Liver (tissue), 9 donors: ENCODE results near the gene FOXC2. TPM values are rescaled to one million over a fixed set of nuclear protein-coding genes. Genes with fewer than 3 reads are reported as not detected.

Experiments
- DNase-seq: peaks from one replicate; pipeline ENCODE4 v3.0.0-alpha.2; 2017; ENCODE audit warnings: low spot score
- H3K27ac ChIP-seq, 2 donors: one replicate each; pipeline ENCODE4 v1.7.0; 2013; ENCODE audit warnings: inconsistent platforms in 2 of 2, low read length in 2 of 2, control low read depth in 1 of 2, low read depth in 1 of 2, mild to moderate bottlenecking in 1 of 2
- H3K27me3 ChIP-seq, 4 donors: one replicate each; pipeline versions ENCODE4 v1.6.1 to v1.7.0; 2013; ENCODE audit warnings: low read length in 3 of 4, inconsistent platforms in 1 of 4, mild to moderate bottlenecking in 1 of 4, moderate library complexity in 1 of 4; ENCODE audit not compliant: control insufficient read depth in 4 of 4, insufficient read depth in 4 of 4
- H3K36me3 ChIP-seq, 4 donors: one replicate each; pipeline versions ENCODE4 v1.6.1 to v1.7.0; 2013; ENCODE audit warnings: low read length in 3 of 4, mild to moderate bottlenecking in 3 of 4, low read depth in 1 of 4, moderate library complexity in 1 of 4; ENCODE audit not compliant: control insufficient read depth in 4 of 4, insufficient read depth in 3 of 4
- H3K4me1 ChIP-seq, 4 donors: one replicate each; pipeline versions ENCODE4 v1.6.1 to v1.7.0; 2013; ENCODE audit warnings: low read length in 3 of 4, mild to moderate bottlenecking in 3 of 4, moderate library complexity in 1 of 4; ENCODE audit not compliant: control insufficient read depth in 4 of 4, insufficient read depth in 4 of 4
- H3K4me3 ChIP-seq, 3 donors: one replicate each; pipeline versions ENCODE4 v1.6.1 to v1.7.0; 2013; ENCODE audit warnings: low read length in 3 of 3, control low read depth in 1 of 3, low read depth in 1 of 3, mild to moderate bottlenecking in 1 of 3
- H3K9ac ChIP-seq, 2 donors: one replicate each; pipeline ENCODE4 v1.7.0; 2013; ENCODE audit warnings: low read length in 2 of 2, mild to moderate bottlenecking in 2 of 2, moderate library complexity in 2 of 2, control low read depth in 1 of 2, low read depth in 1 of 2
- H3K9me3 ChIP-seq, 4 donors: one replicate each; pipeline versions ENCODE4 v1.6.1 to v1.7.0; 2013; ENCODE audit warnings: low read length in 3 of 4; ENCODE audit not compliant: control insufficient read depth in 4 of 4
- EGR1 ChIP-seq, 2 donors: IDR thresholded peaks; 2 replicates each; pipeline ENCODE4 v1.6.1; 2016 to 2018; ENCODE audit warnings: antibody characterized with exemption in 2 of 2, low read depth in 2 of 2
- FOXA1 ChIP-seq: IDR thresholded peaks from 2 replicates; pipeline ENCODE4 v1.6.1; 2016; ENCODE audit warnings: antibody characterized with exemption
- HNF4A ChIP-seq, 2 donors: conservative IDR thresholded peaks; 2 replicates each; pipeline ENCODE4 v1.6.1; 2016; ENCODE audit warnings: antibody characterized with exemption in 2 of 2, mild to moderate bottlenecking in 2 of 2
- HNF4G ChIP-seq: IDR thresholded peaks from 2 replicates; pipeline ENCODE4 v1.6.1; 2016; ENCODE audit warnings: antibody characterized with exemption
- JUND ChIP-seq, 2 donors: IDR thresholded peaks; 2 replicates each; pipeline ENCODE4 v1.6.1; 2016; ENCODE audit warnings: antibody characterized with exemption in 2 of 2
- SP1 ChIP-seq: IDR thresholded peaks from 2 replicates; pipeline ENCODE4 v1.6.1; 2018; ENCODE audit warnings: antibody characterized with exemption, mild to moderate bottlenecking
- TAF1 ChIP-seq: conservative IDR thresholded peaks from 2 replicates; pipeline ENCODE4 v1.6.1; 2016; ENCODE audit warnings: antibody characterized with exemption, mild to moderate bottlenecking
- YY1 ChIP-seq: IDR thresholded peaks from 2 replicates; pipeline ENCODE4 v1.6.1; 2016; ENCODE audit warnings: antibody characterized with exemption, mild to moderate bottlenecking
- WGBS: extraction: QIAGEN DNeasy Blood & Tissue Kit; methylation state at CpG from one replicate; pipeline ENCODE4 v1.1.7; 2013; 5-methylcytosine and 5-hydroxymethylcytosine counted together
- polyA plus RNA-seq, 2 donors: library from polyadenylated mRNA; stranded (reverse) in 1 of 2; unstranded in 1 of 2; fragments of 200-250 nt in 1 of 2; fragments of >200 nt in 1 of 2; fragmentation: Nextera tagmentation in 1 of 2; extraction: Ambion mirVana in 1 of 2; gene quantifications; one replicate each; pipeline versions ENCODE4 v1.2.1 to v1.2.3, GENCODE V29; 2013 to 2015
- total RNA-seq, 2 donors: library from RNA; depleted of rRNA; stranded (reverse); fragments of >200 nt; gene quantifications; one replicate each; pipeline ENCODE4 v1.2.3, GENCODE V29; 2014
- TF ChIP-seq, protein P1 (sequence below): IDR thresholded peaks from 2 replicates; pipeline ENCODE4 v1.6.1; 2016; ENCODE audit warnings: antibody characterized with exemption
- TF ChIP-seq, protein P2 (sequence below): IDR thresholded peaks from 2 replicates; pipeline ENCODE4 v1.6.1; 2016; ENCODE audit warnings: antibody characterized with exemption
- TF ChIP-seq, protein P3 (sequence below): fragments of 150-350 bp; IDR thresholded peaks from 2 replicates; pipeline ENCODE4 v1.5.1; 2017; ENCODE audit warnings: improper control_type of control experiment, low read depth, low read length; ENCODE audit not compliant: missing input control
- TF ChIP-seq, protein P4 (sequence below): IDR thresholded peaks from 2 replicates; pipeline ENCODE4 v1.6.1; 2016; ENCODE audit warnings: antibody characterized with exemption
- donor health status: healthy.
- donor health status: healthy.
- donor health status: healthy.
- donor health status: healthy.
- donor health status: healthy.

The FOXC2 gene
- total and polyA plus RNA-seq, 4 donors, result 0.03 to 0.09 (median 0.08) TPM; not detected in 1

DNA sequence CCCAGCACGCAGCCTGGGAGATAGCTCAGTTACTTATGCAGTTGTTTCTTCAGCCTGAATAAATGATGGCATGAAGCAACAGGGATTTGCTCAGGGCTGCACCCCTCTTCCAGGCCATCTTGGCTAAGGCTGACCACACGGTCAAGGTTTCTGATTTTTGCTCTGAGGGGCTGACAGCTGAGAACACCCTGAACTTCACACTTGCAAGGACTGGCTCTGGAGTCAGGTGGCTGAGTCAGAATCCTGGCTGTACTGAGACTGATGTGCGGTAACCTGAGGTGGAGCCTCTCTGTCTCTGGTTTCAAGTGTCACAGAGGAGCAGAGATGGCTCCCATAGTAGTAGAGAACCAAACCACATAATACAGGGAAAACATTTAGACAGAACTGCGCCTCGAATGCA is 16.3 kb upstream of the FOXC2 start:
- no peak for TF ChIP-seq HNF4G
- no peak for TF ChIP-seq JUND (IDR thresholded peaks at IDR 0.05)
- no peak for TF ChIP-seq FOXA1
- no peak for TF ChIP-seq TAF1
- TF ChIP-seq EGR1 (IDR thresholded peaks at IDR 0.05; ENCODE audit: low read depth in 2 of 2), result no peak
- TF ChIP-seq, protein P1, sequence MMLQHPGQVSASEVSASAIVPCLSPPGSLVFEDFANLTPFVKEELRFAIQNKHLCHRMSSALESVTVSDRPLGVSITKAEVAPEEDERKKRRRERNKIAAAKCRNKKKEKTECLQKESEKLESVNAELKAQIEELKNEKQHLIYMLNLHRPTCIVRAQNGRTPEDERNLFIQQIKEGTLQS, result no peak
- TF ChIP-seq, protein P2, sequence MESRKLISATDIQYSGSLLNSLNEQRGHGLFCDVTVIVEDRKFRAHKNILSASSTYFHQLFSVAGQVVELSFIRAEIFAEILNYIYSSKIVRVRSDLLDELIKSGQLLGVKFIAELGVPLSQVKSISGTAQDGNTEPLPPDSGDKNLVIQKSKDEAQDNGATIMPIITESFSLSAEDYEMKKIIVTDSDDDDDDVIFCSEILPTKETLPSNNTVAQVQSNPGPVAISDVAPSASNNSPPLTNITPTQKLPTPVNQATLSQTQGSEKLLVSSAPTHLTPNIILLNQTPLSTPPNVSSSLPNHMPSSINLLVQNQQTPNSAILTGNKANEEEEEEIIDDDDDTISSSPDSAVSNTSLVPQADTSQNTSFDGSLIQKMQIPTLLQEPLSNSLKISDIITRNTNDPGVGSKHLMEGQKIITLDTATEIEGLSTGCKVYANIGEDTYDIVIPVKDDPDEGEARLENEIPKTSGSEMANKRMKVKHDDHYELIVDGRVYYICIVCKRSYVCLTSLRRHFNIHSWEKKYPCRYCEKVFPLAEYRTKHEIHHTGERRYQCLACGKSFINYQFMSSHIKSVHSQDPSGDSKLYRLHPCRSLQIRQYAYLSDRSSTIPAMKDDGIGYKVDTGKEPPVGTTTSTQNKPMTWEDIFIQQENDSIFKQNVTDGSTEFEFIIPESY, result no peak
- no peak for TF ChIP-seq YY1
- TF ChIP-seq, protein P3, sequence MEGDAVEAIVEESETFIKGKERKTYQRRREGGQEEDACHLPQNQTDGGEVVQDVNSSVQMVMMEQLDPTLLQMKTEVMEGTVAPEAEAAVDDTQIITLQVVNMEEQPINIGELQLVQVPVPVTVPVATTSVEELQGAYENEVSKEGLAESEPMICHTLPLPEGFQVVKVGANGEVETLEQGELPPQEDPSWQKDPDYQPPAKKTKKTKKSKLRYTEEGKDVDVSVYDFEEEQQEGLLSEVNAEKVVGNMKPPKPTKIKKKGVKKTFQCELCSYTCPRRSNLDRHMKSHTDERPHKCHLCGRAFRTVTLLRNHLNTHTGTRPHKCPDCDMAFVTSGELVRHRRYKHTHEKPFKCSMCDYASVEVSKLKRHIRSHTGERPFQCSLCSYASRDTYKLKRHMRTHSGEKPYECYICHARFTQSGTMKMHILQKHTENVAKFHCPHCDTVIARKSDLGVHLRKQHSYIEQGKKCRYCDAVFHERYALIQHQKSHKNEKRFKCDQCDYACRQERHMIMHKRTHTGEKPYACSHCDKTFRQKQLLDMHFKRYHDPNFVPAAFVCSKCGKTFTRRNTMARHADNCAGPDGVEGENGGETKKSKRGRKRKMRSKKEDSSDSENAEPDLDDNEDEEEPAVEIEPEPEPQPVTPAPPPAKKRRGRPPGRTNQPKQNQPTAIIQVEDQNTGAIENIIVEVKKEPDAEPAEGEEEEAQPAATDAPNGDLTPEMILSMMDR, result no peak
- no peaks in the 10 kb centered on the region for H3K27me3 ChIP-seq
- peaks cover 0 to 48% (median 19%) of the 10 kb centered on the region in 4 donors for H3K36me3 ChIP-seq
- H3K9ac ChIP-seq, result no peak overlapping the region
- H3K4me1 ChIP-seq, result peaks cover 0 to 10% (median 8%) of the 10 kb centered on the region in 4 donors
- no peak for DNase-seq
- no peak overlapping the region for H3K4me3 ChIP-seq
- no peaks in the 10 kb centered on the region for H3K9me3 ChIP-seq
- no peak overlapping the region for H3K27ac ChIP-seq
- whole genome bisulfite sequencing, result 97% methylated on average over 5 of the region's 5 CpGs

DNA sequence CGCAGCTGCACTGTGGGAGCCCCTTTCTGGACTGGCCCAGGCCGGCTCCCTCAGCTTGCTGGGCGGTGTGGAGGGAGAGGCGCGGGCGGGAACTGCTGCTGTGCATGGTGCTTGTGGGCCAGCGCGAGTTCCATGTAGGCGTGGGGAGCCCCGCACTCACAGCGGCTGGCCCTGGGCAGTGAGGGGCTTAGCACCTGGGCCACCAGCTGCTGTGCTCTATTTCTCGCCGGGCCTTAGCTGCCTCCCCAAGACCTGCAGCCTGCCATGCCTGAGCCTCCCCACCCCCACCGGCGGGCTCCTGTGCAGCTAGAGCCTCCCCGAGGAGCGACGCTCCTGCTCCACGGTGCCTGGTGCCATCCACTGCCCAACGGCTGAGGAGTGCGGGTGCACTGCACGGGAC is 13.3 kb upstream of the FOXC2 start:
- peaks cover 0 to 21% (median 6%) of the 10 kb centered on the region in 4 donors for H3K36me3 ChIP-seq
- H3K4me1 ChIP-seq, result peaks cover 0 to 16% (median 12%) of the 10 kb centered on the region in 4 donors
- DNase-seq, result no peak
- no peak overlapping the region for H3K27ac ChIP-seq
- H3K9ac ChIP-seq, result no peak overlapping the region
- H3K9me3 ChIP-seq, result no peaks in the 10 kb centered on the region
- H3K27me3 ChIP-seq, result no peaks in the 10 kb centered on the region
- WGBS, result 99% methylated on average over 22 of the region's 22 CpGs
- H3K4me3 ChIP-seq, result no peak overlapping the region
- TF ChIP-seq YY1 (no peak), SP1 (no peak), HNF4A (conservative IDR thresholded peaks at IDR 0.05) (no peak), HNF4G (no peak), JUND (IDR thresholded peaks at IDR 0.05) (no peak), TAF1 (no peak)
- TF ChIP-seq, protein P4, sequence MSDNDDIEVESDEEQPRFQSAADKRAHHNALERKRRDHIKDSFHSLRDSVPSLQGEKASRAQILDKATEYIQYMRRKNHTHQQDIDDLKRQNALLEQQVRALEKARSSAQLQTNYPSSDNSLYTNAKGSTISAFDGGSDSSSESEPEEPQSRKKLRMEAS, result no peak
- TF ChIP-seq, protein P2, result no peak
